Sciatic nerve (tissue), 2 donors: ENCODE results near the gene CTSC. TPM values are rescaled to one million over a fixed set of nuclear protein-coding genes. Genes with fewer than 3 reads are reported as not detected.
"Not testable (repeated sequence)": the region's sequence is repeated elsewhere in the genome, so short reads cannot be mapped to it uniquely, and the experiment has no call there.

Experiments used
- ATAC-seq: fragments of 200-7000 bp; cut with Tn5 transposase; one replicate; pipeline ENCODE4 v1.9.1; 2020; ENCODE audit warnings: mild to moderate bottlenecking, moderate library complexity
- DNase-seq: peaks from one replicate; pipeline ENCODE4 v3.0.0-alpha.2; 2020; ENCODE audit warnings: low spot score
- intact Hi-C: fragments of 100-400 bp; cut with DNase I; formaldehyde crosslinking; loops from one replicate; pipeline ENCODE4 v1.14.2; 2022
- total RNA-seq: library from RNA; stranded (reverse); fragmentation: NEBNext Ultra II Directional; extraction: Animal tissue kit (Norgen Biotek cat#: 25700); gene quantifications from one replicate; pipeline ENCODE4 v1.2.1, GENCODE V29; 2021
- donor health status: DM: no; HTN: no; CAD: no.
- donor health status: DM: no; HTN: no; CAD: no.

The CTSC gene
- total RNA-seq, 1 donor from 2014 or later = 85.2 TPM

DNA sequence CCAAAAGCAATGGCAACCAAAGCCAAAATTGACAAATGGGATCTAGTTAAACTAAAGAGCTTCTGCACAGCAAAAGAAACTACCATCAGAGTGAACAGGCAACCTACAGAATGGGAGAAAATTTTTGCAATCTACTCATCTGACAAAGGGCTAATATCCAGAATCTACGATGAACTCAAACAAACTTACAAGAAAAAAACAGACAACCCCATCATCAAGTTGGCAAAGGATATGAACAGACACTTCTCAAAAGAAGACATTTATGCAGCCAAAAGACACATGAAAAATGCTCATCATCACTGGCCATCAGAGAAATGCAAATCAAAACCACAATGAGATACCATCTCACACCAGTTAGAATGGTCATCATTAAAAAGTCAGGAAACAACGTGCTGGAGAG lies 92.0 kb downstream of the CTSC start:
- DNase-seq, ATAC-seq, intact Hi-C loops: not testable (repeated sequence)

Other genes starting within 250 kb of the CTSC start
- gene RAB38, start 162.3 kb downstream of the CTSC start, total RNA-seq = 3.2 TPM